GM23338 (cell line): ENCODE measurements around the gene HCRT. TPM values are rescaled to one million over a fixed set of nuclear protein-coding genes. Genes with fewer than 3 reads are reported as not detected.

Experiments used
- ATAC-seq: fragments of 200-7000 bp; cut with Tn5 transposase; 3 replicates; pipeline ENCODE4 v1.9.1; 2020
- DNase-seq: peaks from one replicate; pipeline ENCODE4 v3.0.0-alpha.2; 2015; ENCODE audit warnings: low spot score
- H2AFZ ChIP-seq: fragments of 200-600 bp; sonication (generic); 2 replicates; pipeline ENCODE4 v1.8.0; 2016; ENCODE audit warnings: antibody characterized with exemption, mild to moderate bottlenecking, moderate library complexity
- H3F3A ChIP-seq: fragments of 200-600 bp; sonication (generic); replicated peaks from 2 replicates; pipeline ENCODE4 v1.8.0; 2017; ENCODE audit warnings: antibody characterized with exemption, mixed run types, low read depth
- H3K27ac ChIP-seq: fragments of 200-600 bp; sonication (generic); 2 replicates; pipeline ENCODE4 v1.6.1; 2016; ENCODE audit warnings: low read depth
- H3K27me3 ChIP-seq: fragments of 200-600 bp; sonication (generic); 2 replicates; pipeline ENCODE4 v1.8.0; 2016; ENCODE audit warnings: mild to moderate bottlenecking, mixed run types, moderate library complexity; ENCODE audit not compliant: insufficient read depth
- H3K36me3 ChIP-seq: fragments of 200-600 bp; sonication (generic); 2 replicates; pipeline ENCODE4 v1.8.0; 2016; ENCODE audit warnings: mild to moderate bottlenecking; ENCODE audit not compliant: insufficient read depth
- H3K4me1 ChIP-seq: fragments of 200-600 bp; sonication (generic); 2 replicates; pipeline ENCODE4 v1.8.0; 2016; ENCODE audit warnings: mild to moderate bottlenecking, moderate library complexity; ENCODE audit not compliant: insufficient read depth
- H3K4me2 ChIP-seq: fragments of 200-600 bp; sonication (generic); 2 replicates; pipeline ENCODE4 v1.7.1; 2017; ENCODE audit warnings: mixed run types
- H3K4me3 ChIP-seq: fragments of 200-600 bp; sonication (generic); 2 replicates; pipeline ENCODE4 v1.6.1; 2016; ENCODE audit warnings: mixed run types
- H3K79me2 ChIP-seq: fragments of 200-600 bp; sonication (generic); replicated peaks from 2 replicates; pipeline ENCODE4 v1.8.0; 2017; ENCODE audit warnings: mild to moderate bottlenecking; ENCODE audit not compliant: insufficient read depth
- H3K9me2 ChIP-seq: fragments of 200-600 bp; sonication (generic); 2 replicates; pipeline ENCODE4 v1.8.0; 2017; ENCODE audit not compliant: insufficient read depth
- H4K20me1 ChIP-seq: fragments of 200-600 bp; sonication (generic); replicated peaks from 2 replicates; pipeline ENCODE4 v1.8.0; 2017; ENCODE audit warnings: mild to moderate bottlenecking; ENCODE audit not compliant: insufficient read depth
- H3K27ac Mint-ChIP-seq: 2 replicates; pipeline ENCODE4 v1.8.0; 2020; ENCODE audit warnings: inconsistent platforms, mild to moderate bottlenecking, moderate library complexity, mixed read lengths
- H3K27me3 Mint-ChIP-seq: 3 replicates; pipeline ENCODE4 v1.8.0; 2022; ENCODE audit warnings: low read depth, mild to moderate bottlenecking, moderate library complexity, mixed read lengths, inconsistent platforms; ENCODE audit not compliant: insufficient read depth, poor library complexity
- H3K36me3 Mint-ChIP-seq: 3 replicates; pipeline ENCODE4 v1.8.0; 2021; ENCODE audit warnings: low read depth, mild to moderate bottlenecking, inconsistent platforms, moderate library complexity, mixed read lengths
- H3K4me1 Mint-ChIP-seq: 3 replicates; pipeline ENCODE4 v1.8.0; 2020; ENCODE audit warnings: mild to moderate bottlenecking, inconsistent platforms, mixed read lengths
- H3K4me3 Mint-ChIP-seq: 3 replicates; pipeline ENCODE4 v1.8.0; 2021; ENCODE audit warnings: moderate library complexity, mild to moderate bottlenecking, inconsistent platforms, mixed read lengths
- H3K9me3 Mint-ChIP-seq: 3 replicates; pipeline ENCODE4 v1.8.0; 2020; ENCODE audit warnings: moderate library complexity, mild to moderate bottlenecking, inconsistent platforms, mixed read lengths
- CREB1 ChIP-seq: fragments of 250-450 bp; sonication (Bioruptor Pico); IDR thresholded peaks from 2 replicates; pipeline ENCODE4 v1.5.0; 2020; ENCODE audit warnings: low read depth, mild to moderate bottlenecking, moderate library complexity
- ETS1 ChIP-seq: IDR thresholded peaks from 2 replicates; pipeline ENCODE4 v1.6.1; 2016; ENCODE audit warnings: antibody characterized with exemption
- NANOG ChIP-seq: IDR thresholded peaks from 2 replicates; pipeline ENCODE4 v1.6.1; 2016; ENCODE audit warnings: antibody characterized with exemption, borderline replicate concordance
- STAT1 ChIP-seq: IDR thresholded peaks from one replicate; pipeline ENCODE4 v1.6.1; 2016; ENCODE audit warnings: antibody characterized with exemption; ENCODE audit not compliant: unreplicated experiment
- ZNF114 ChIP-seq: fragments of 250-450 bp; sonication (Bioruptor Pico); IDR thresholded peaks from 2 replicates; pipeline ENCODE4 v1.5.0; 2020; ENCODE audit warnings: mild to moderate bottlenecking, moderate library complexity
- polyA plus RNA-seq: library from polyadenylated mRNA; unstranded; fragments of >200 nt; fragmentation: Nextera tagmentation; extraction: Ambion mirVana; gene quantifications from 2 replicates; pipeline ENCODE4 v1.2.1, GENCODE V29; 2016
- total RNA-seq: library from RNA; depleted of rRNA; stranded (reverse); fragments of >200 nt; shearing (Covaris generic); gene quantifications from 2 replicates; pipeline ENCODE4 v1.2.3, GENCODE V29; 2014
- TF ChIP-seq, protein P1 (sequence below): IDR thresholded peaks from one replicate; pipeline ENCODE4 v1.6.1; 2018; ENCODE audit warnings: antibody characterized with exemption; ENCODE audit not compliant: unreplicated experiment
- TF ChIP-seq, protein P2 (sequence below): fragments of 250-450 bp; sonication (Bioruptor Pico); IDR thresholded peaks from 2 replicates; pipeline ENCODE4 v1.5.0; 2020; ENCODE audit warnings: mild to moderate bottlenecking, moderate library complexity

HCRT gene
- total and polyA plus RNA-seq, 2 experiments from 2014 or later: not detected

DNA sequence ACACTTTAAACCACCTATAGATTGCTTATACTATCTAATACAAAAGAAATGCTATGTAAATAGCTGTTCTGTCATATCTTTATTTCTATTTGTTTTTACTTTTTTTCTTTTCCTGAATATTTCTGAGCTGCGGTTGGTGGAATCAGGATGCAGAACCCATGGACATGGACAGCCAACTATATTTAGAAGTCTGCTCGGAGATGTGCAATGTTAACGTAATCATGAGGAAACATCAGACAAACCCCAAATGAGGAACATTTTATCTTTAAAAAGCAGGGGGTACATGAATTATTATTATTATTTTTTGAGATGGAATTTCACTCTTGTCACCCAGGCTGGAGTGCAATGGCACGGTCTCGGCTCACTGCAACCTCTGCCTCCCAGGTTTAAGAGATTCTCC is 40.4 kb upstream of the HCRT start:
- no peaks in the 10 kb centered on the region for H3K27me3 ChIP-seq
- Mint-ChIP-seq H3K9me3 (no peaks in the 10 kb centered on the region), H3K27me3 (peaks cover 2% of the 10 kb centered on the region), H3K36me3 (peaks cover 22% of the 10 kb centered on the region), H3K4me1 (no peaks in the 10 kb centered on the region), H3K27ac (no peak overlapping the region), H3K4me3 (no peak overlapping the region)
- H4K20me1 ChIP-seq: no peaks in the 10 kb centered on the region
- no peak overlapping the region for H2AFZ ChIP-seq
- H3K4me1 ChIP-seq: no peaks in the 10 kb centered on the region
- H3K4me3 ChIP-seq: no peak overlapping the region
- no peaks in the 10 kb centered on the region for H3K36me3 ChIP-seq
- ATAC-seq: no peak
- TF ChIP-seq CREB1 (CRISPR knock-in tag) (no peak), ETS1 (no peak), ZNF114 (CRISPR knock-in tag) (no peak), STAT1 (no peak), NANOG (no peak)
- TF ChIP-seq, protein P1, sequence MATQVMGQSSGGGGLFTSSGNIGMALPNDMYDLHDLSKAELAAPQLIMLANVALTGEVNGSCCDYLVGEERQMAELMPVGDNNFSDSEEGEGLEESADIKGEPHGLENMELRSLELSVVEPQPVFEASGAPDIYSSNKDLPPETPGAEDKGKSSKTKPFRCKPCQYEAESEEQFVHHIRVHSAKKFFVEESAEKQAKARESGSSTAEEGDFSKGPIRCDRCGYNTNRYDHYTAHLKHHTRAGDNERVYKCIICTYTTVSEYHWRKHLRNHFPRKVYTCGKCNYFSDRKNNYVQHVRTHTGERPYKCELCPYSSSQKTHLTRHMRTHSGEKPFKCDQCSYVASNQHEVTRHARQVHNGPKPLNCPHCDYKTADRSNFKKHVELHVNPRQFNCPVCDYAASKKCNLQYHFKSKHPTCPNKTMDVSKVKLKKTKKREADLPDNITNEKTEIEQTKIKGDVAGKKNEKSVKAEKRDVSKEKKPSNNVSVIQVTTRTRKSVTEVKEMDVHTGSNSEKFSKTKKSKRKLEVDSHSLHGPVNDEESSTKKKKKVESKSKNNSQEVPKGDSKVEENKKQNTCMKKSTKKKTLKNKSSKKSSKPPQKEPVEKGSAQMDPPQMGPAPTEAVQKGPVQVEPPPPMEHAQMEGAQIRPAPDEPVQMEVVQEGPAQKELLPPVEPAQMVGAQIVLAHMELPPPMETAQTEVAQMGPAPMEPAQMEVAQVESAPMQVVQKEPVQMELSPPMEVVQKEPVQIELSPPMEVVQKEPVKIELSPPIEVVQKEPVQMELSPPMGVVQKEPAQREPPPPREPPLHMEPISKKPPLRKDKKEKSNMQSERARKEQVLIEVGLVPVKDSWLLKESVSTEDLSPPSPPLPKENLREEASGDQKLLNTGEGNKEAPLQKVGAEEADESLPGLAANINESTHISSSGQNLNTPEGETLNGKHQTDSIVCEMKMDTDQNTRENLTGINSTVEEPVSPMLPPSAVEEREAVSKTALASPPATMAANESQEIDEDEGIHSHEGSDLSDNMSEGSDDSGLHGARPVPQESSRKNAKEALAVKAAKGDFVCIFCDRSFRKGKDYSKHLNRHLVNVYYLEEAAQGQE: no peak
- H3K27ac ChIP-seq: no peak overlapping the region
- H3K79me2 ChIP-seq: 0 out of 2 replicates have a peak, but pooled peaks cover 4% of the 10 kb centered on the region
- no peaks in the 10 kb centered on the region for H3K9me2 ChIP-seq
- H3F3A ChIP-seq: no peaks in the 10 kb centered on the region
- no peak for DNase-seq
- H3K4me2 ChIP-seq: no peak overlapping the region

DNA sequence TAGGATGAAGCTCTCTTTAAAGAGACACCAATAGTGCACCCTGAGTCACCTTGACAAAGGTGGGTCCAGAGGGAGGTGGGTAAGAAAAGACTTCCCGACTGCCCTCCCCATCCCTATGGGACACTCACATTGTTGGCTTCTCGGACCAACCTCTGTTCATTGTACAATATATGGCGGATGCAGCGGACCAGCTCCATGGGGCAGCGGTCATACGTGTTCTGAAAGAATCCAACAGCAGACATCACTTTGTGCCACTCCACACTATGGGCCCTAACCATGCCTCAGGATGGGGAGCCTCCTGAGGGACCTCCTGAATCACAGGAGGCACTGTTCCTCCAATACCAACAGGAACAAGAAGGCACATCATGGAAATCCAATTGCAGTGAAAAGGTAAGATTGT is 39.4 kb upstream of the HCRT start:
- Mint-ChIP-seq H3K4me1 (no peaks in the 10 kb centered on the region), H3K4me3 (no peak overlapping the region), H3K27ac (no peak overlapping the region), H3K27me3 (peaks cover 2% of the 10 kb centered on the region), H3K36me3 (peaks cover 22% of the 10 kb centered on the region), H3K9me3 (no peaks in the 10 kb centered on the region)
- H3K27me3 ChIP-seq: no peaks in the 10 kb centered on the region
- no peak overlapping the region for H3K27ac ChIP-seq
- no peak overlapping the region for H3K4me2 ChIP-seq
- no peaks in the 10 kb centered on the region for H3K4me1 ChIP-seq
- H2AFZ ChIP-seq: no peak overlapping the region
- no peaks in the 10 kb centered on the region for H3K9me2 ChIP-seq
- no peak for DNase-seq
- H3F3A ChIP-seq: no peaks in the 10 kb centered on the region
- no peaks in the 10 kb centered on the region for H4K20me1 ChIP-seq
- no peak overlapping the region for H3K4me3 ChIP-seq
- no peaks in the 10 kb centered on the region for H3K36me3 ChIP-seq
- ATAC-seq: no peak
- H3K79me2 ChIP-seq: 0 out of 2 replicates have a peak, but pooled peaks cover 3% of the 10 kb centered on the region
- TF ChIP-seq, protein P2, sequence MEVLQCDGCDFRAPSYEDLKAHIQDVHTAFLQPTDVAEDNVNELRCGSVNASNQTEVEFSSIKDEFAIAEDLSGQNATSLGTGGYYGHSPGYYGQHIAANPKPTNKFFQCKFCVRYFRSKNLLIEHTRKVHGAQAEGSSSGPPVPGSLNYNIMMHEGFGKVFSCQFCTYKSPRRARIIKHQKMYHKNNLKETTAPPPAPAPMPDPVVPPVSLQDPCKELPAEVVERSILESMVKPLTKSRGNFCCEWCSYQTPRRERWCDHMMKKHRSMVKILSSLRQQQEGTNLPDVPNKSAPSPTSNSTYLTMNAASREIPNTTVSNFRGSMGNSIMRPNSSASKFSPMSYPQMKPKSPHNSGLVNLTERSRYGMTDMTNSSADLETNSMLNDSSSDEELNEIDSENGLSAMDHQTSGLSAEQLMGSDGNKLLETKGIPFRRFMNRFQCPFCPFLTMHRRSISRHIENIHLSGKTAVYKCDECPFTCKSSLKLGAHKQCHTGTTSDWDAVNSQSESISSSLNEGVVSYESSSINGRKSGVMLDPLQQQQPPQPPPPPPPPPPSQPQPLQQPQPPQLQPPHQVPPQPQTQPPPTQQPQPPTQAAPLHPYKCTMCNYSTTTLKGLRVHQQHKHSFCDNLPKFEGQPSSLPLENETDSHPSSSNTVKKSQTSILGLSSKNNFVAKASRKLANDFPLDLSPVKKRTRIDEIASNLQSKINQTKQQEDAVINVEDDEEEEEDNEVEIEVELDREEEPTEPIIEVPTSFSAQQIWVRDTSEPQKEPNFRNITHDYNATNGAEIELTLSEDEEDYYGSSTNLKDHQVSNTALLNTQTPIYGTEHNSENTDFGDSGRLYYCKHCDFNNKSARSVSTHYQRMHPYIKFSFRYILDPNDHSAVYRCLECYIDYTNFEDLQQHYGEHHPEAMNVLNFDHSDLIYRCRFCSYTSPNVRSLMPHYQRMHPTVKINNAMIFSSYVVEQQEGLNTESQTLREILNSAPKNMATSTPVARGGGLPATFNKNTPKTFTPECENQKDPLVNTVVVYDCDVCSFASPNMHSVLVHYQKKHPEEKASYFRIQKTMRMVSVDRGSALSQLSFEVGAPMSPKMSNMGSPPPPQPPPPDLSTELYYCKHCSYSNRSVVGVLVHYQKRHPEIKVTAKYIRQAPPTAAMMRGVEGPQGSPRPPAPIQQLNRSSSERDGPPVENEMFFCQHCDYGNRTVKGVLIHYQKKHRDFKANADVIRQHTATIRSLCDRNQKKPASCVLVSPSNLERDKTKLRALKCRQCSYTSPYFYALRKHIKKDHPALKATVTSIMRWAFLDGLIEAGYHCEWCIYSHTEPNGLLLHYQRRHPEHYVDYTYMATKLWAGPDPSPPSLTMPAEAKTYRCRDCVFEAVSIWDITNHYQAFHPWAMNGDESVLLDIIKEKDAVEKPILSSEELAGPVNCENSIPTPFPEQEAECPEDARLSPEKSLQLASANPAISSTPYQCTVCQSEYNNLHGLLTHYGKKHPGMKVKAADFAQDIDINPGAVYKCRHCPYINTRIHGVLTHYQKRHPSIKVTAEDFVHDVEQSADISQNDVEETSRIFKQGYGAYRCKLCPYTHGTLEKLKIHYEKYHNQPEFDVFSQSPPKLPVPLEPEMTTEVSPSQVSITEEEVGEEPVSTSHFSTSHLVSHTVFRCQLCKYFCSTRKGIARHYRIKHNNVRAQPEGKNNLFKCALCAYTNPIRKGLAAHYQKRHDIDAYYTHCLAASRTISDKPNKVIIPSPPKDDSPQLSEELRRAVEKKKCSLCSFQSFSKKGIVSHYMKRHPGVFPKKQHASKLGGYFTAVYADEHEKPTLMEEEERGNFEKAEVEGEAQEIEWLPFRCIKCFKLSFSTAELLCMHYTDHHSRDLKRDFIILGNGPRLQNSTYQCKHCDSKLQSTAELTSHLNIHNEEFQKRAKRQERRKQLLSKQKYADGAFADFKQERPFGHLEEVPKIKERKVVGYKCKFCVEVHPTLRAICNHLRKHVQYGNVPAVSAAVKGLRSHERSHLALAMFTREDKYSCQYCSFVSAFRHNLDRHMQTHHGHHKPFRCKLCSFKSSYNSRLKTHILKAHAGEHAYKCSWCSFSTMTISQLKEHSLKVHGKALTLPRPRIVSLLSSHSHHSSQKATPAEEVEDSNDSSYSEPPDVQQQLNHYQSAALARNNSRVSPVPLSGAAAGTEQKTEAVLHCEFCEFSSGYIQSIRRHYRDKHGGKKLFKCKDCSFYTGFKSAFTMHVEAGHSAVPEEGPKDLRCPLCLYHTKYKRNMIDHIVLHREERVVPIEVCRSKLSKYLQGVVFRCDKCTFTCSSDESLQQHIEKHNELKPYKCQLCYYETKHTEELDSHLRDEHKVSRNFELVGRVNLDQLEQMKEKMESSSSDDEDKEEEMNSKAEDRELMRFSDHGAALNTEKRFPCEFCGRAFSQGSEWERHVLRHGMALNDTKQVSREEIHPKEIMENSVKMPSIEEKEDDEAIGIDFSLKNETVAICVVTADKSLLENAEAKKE (CRISPR knock-in tag): no peak
- TF ChIP-seq, protein P1: no peak
